Vagina (tissue), 2 donors: ENCODE data around the gene DLEC1.
A peak's percentile ranks its signal among the peaks of the same experiment; 100 is the strongest.

Source experiments
- CTCF ChIP-seq, 3 experiments: fragments of 450-650 bp in 2 of 3; fragments of 200-600 bp in 1 of 3; sonication (generic) in 1 of 3; IDR thresholded peaks; one replicate each; pipeline ENCODE4 v1.5.1; 2017 to 2019; ENCODE audit warnings: antibody characterized with exemption in 3 of 3, mild to moderate bottlenecking in 2 of 3, moderate library complexity in 2 of 3
- POLR2A ChIP-seq, 2 donors: fragments of 450-650 bp; IDR thresholded peaks; one replicate each; pipeline ENCODE4 v1.6.1; 2017; ENCODE audit warnings: antibody characterized with exemption in 2 of 2, mild to moderate bottlenecking in 2 of 2, moderate library complexity in 2 of 2
- POLR2AphosphoS5 ChIP-seq, 2 donors: sonication (generic); formaldehyde crosslinking; IDR thresholded peaks; one replicate each; pipeline ENCODE4 v1.9.0; 2017; ENCODE audit warnings: antibody characterized with exemption in 2 of 2, mild to moderate bottlenecking in 2 of 2, low read depth in 1 of 2; ENCODE audit not compliant: insufficient read depth in 1 of 2

DNA sequence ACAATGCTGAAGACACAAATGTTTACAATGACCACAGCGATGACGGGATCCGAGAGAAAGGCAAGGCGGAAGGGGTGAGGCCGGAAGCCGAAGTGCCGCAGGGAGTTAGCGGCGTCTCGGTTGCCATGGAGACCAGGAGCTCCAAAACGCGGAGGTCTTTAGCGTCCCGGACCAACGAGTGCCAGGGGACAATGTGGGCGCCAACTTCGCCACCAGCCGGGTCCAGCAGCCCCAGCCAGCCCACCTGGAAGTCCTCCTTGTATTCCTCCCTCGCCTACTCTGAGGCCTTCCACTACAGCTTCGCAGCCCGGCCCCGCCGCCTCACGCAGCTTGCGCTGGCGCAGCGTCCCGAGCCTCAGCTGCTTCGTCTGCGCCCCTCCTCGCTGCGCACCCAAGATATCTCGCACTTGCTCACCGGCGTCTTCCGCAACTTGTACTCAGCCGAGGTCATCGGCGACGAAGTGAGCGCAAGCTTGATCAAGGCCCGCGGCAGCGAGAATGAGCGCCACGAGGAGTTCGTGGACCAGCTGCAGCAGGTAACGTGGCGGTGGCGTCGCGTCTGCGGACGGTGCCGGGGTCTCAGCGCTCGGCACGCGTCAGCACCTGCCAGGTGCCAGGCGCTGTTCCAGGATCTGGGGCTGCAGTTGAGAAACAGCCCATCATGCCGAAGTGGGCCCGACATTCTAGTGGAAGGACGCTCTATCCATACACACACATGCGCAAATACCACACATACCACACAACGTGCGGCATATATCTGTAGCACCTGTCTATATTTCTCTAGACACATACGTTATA lies at the start of gene DLEC1:
- TF ChIP-seq CTCF (IDR thresholded peaks at IDR 0.05) (no peak), POLR2A (IDR thresholded peaks at IDR 0.05) (no peak), POLR2AphosphoS5 (IDR thresholded peaks at IDR 0.05; ENCODE audit: insufficient read depth in 1 of 2, low read depth in 1 of 2) (peak in 1 of 2 donors; percentile 42)
